Panc1 (cell line): Measurements from ENCODE around the gene ZC2HC1B. TPM values are rescaled to one million over a fixed set of nuclear protein-coding genes. Genes with fewer than 3 reads are reported as not detected.

Experiments used
- ATAC-seq: fragments of 200-7000 bp; cut with Tn5 transposase; 2 replicates; pipeline ENCODE4 v1.9.1; 2020; ENCODE audit warnings: mild to moderate bottlenecking, moderate library complexity
- BruUV-seq: library from RNA; stranded (reverse); fragments of 400-500 nt; replicated peaks from 2 replicates; lab custom pipeline; 2021; lab: Mats Ljungman, UMichigan
- CTCF ChIA-PET: fragments of 300-600 bp; sonication (Branson Sonifier 250); formaldehyde crosslinking; loops from one replicate; lab custom pipeline; 2022; ENCODE audit warnings: antibody characterized with exemption; lab: Charles Lee
- POLR2A ChIA-PET: fragments of 300-600 bp; sonication (Branson Sonifier 250); formaldehyde crosslinking; loops from one replicate; lab custom pipeline; 2022; ENCODE audit warnings: antibody characterized with exemption; lab: Charles Lee
- DNase-seq: peaks from one replicate; pipeline ENCODE4 v3.0.0-alpha.2; 2010; ENCODE audit warnings: low read depth, low spot score
- H3K27ac ChIP-seq: 2 replicates; pipeline ENCODE4 v1.5.1; 2011; ENCODE audit warnings: mild to moderate bottlenecking, low read length, inconsistent platforms
- H3K27me3 ChIP-seq: fragments of 200-500 bp; sonication (Bioruptor generic); 2 replicates; pipeline ENCODE4 v1.6.0; 2014; ENCODE audit warnings: low read length, inconsistent platforms; ENCODE audit not compliant: control insufficient read depth, insufficient read depth
- H3K36me3 ChIP-seq: fragments of 200-500 bp; sonication (Bioruptor generic); 2 replicates; pipeline ENCODE4 v1.5.1; 2014; ENCODE audit warnings: inconsistent platforms, mild to moderate bottlenecking, low read length, moderate library complexity; ENCODE audit not compliant: control insufficient read depth, insufficient read depth
- H3K4me1 ChIP-seq: 2 replicates; pipeline ENCODE4 v1.5.1; 2011; ENCODE audit warnings: inconsistent platforms, mild to moderate bottlenecking, low read length, moderate library complexity; ENCODE audit not compliant: control insufficient read depth, insufficient read depth
- H3K4me3 ChIP-seq, 2 experiments: 2 replicates each; pipeline ENCODE4 v1.5.1; 2011 to 2012; ENCODE audit warnings: low read depth in 2 of 2, low read length in 2 of 2, mild to moderate bottlenecking in 2 of 2, inconsistent platforms in 1 of 2, moderate library complexity in 1 of 2
- H3K9me3 ChIP-seq: fragments of 200-500 bp; sonication (Bioruptor generic); 2 replicates; pipeline ENCODE4 v1.5.1; 2014; ENCODE audit warnings: low read depth, mild to moderate bottlenecking, inconsistent platforms, low read length, moderate library complexity; ENCODE audit not compliant: control insufficient read depth, insufficient read depth
- CTCF ChIP-seq: fragments of 450-650 bp; IDR thresholded peaks from 2 replicates; pipeline ENCODE4 v1.5.1; 2017; ENCODE audit warnings: mild to moderate bottlenecking
- POLR2AphosphoS5 ChIP-seq: IDR thresholded peaks from 2 replicates; pipeline ENCODE4 v1.6.1; 2012; ENCODE audit warnings: mild to moderate bottlenecking, low read depth, low read length, moderate library complexity
- REST ChIP-seq, 2 experiments: IDR thresholded peaks; 2 replicates each; pipeline ENCODE4 v1.6.1; 2011 to 2012; ENCODE audit warnings: low read depth in 2 of 2, control low read depth in 1 of 2, low read length in 1 of 2, mild to moderate bottlenecking in 1 of 2, moderate library complexity in 1 of 2; ENCODE audit not compliant: insufficient read depth in 1 of 2
- SIN3A ChIP-seq: IDR thresholded peaks from 2 replicates; pipeline ENCODE4 v1.6.1; 2012; ENCODE audit warnings: low read depth, mild to moderate bottlenecking, low read length, moderate library complexity, borderline replicate concordance; ENCODE audit not compliant: insufficient read depth
- TCF7L2 ChIP-seq: IDR thresholded peaks from 2 replicates; pipeline ENCODE4 v1.6.1; 2011; ENCODE audit warnings: mild to moderate bottlenecking, low read depth, low read length, inconsistent platforms
- in situ Hi-C: cut with HindIII; loops from 2 replicates; pipeline ENCODE4 v1.10.0; 2016; ENCODE audit warnings: low sequenced_read_pairs, low pct_unique_long_range_greater_than_20kb
- intact Hi-C: fragments of 100-400 bp; cut with micrococcal nuclease; formaldehyde crosslinking; loops from one replicate; pipeline ENCODE4 v1.10.0; 2022; ENCODE audit not compliant: unreplicated experiment
- total RNA-seq: library from RNA; stranded (reverse); gene quantifications from one replicate; pipeline ENCODE4 v1.2.1, GENCODE V29; 2021; ENCODE audit not compliant: unreplicated experiment

The ZC2HC1B gene
- total RNA-seq, 1 experiment from 2014 or later, result not detected

- Histone ChIP-seq H3K4me3 (no peak overlapping the region), H3K9me3 (no peaks in the 10 kb centered on the region), H3K4me1 (no peaks in the 10 kb centered on the region), H3K27ac (no peak overlapping the region), H3K36me3 (no peaks in the 10 kb centered on the region; the same call in 1 of the 2 replicates), H3K27me3 (no peaks in the 10 kb centered on the region)
- CTCF ChIA-PET, result interaction anchor here (1.0 kb wide), 1 partner anchor 16 kb away, joined by 3 read pairs; no protein-coding TSS in a partner anchor
- in situ Hi-C loops (no loop called here), intact Hi-C loops (no loop called here)
- no peak for DNase-seq
- no TSS peak for BruUV-seq
- ATAC-seq, result no peak
- POLR2A ChIA-PET, result no interaction called here
- no peak for TF ChIP-seq TCF7L2
- no peak for TF ChIP-seq CTCF
- no peak for TF ChIP-seq POLR2AphosphoS5
- TF ChIP-seq REST (IDR thresholded peaks at IDR 0.05; ENCODE audit: insufficient read depth in 1 of 2, low read depth in 2 of 2, low read length in 1 of 2), result no peak
- TF ChIP-seq SIN3A, result no peak
These were observed 91.7 kb downstream of the ZC2HC1B start for GRCh38 chr6:143955971-143956370.

GRCh38 chr6:143957679-143958274, 93.5 kb downstream of the ZC2HC1B start:
- Histone ChIP-seq H3K4me3 (no peak overlapping the region), H3K27me3 (peaks cover 2% of the 10 kb centered on the region; the same call in 1 of the 2 replicates), H3K36me3 (no peaks in the 10 kb centered on the region), H3K27ac (no peak overlapping the region), H3K4me1 (no peaks in the 10 kb centered on the region), H3K9me3 (no peaks in the 10 kb centered on the region)
- CTCF ChIA-PET, result interaction anchor here (1.0 kb wide), 1 partner anchor 16 kb away, joined by 3 read pairs; no protein-coding TSS in a partner anchor
- BruUV-seq, result no TSS peak
- TF ChIP-seq TCF7L2, result no peak
- TF ChIP-seq CTCF, result no peak
- no peak for TF ChIP-seq SIN3A
- TF ChIP-seq REST (IDR thresholded peaks at IDR 0.05; ENCODE audit: insufficient read depth in 1 of 2, low read depth in 2 of 2, low read length in 1 of 2), result no peak
- TF ChIP-seq POLR2AphosphoS5, result no peak
- intact Hi-C loops (no loop called here), in situ Hi-C loops (no loop called here)
- DNase-seq (no peak), ATAC-seq (no peak)
- POLR2A ChIA-PET, result no interaction called here
